Measurements from ENCODE around the gene GPSM1.

GPSM1 gene

GRCh38 chr9:136284311-136284710 lies 43.0 kb upstream of the GPSM1 start:
- Histone ChIP-seq H3K9me2 (replicated peaks; ENCODE audit: low read depth, low read length) (no peaks in the 10 kb centered on the region), H3K4me1 (ENCODE audit: insufficient read depth, low read length, poor library complexity, severe bottlenecking) (peaks cover 4% of the 10 kb centered on the region), H3K9ac (ENCODE audit: low read depth, low read length, poor library complexity, severe bottlenecking) (no peak overlapping the region), H3K27me3 (ENCODE audit: insufficient read depth, low read length, poor library complexity, severe bottlenecking) (no peaks in the 10 kb centered on the region), H4K20me1 (ENCODE audit: insufficient read depth, low read length, poor library complexity, severe bottlenecking) (no peaks in the 10 kb centered on the region), H3K9me3 (ENCODE audit: insufficient read depth, low read depth, low read length) (no peaks in the 10 kb centered on the region), H3K4me3 (ENCODE audit: low read length, poor library complexity, severe bottlenecking) (no peak overlapping the region), H2AFZ (ENCODE audit: low read length) (no peak overlapping the region), H3F3A (ENCODE audit: low read depth) (no peaks in the 10 kb centered on the region), H3K79me2 (ENCODE audit: insufficient read depth, low read length) (no peaks in the 10 kb centered on the region), H3K4me2 (ENCODE audit: low read depth, low read length, poor library complexity, severe bottlenecking) (no peak overlapping the region), H3K36me3 (ENCODE audit: insufficient read depth, low read length) (no peaks in the 10 kb centered on the region)
- TF ChIP-seq CTCF (conservative IDR thresholded peaks at IDR 0.05; ENCODE audit: low read length) (no peak), EZH2phosphoT487 (IDR thresholded peaks at IDR 0.05; ENCODE audit: borderline replicate concordance) (no peak)

DNA sequence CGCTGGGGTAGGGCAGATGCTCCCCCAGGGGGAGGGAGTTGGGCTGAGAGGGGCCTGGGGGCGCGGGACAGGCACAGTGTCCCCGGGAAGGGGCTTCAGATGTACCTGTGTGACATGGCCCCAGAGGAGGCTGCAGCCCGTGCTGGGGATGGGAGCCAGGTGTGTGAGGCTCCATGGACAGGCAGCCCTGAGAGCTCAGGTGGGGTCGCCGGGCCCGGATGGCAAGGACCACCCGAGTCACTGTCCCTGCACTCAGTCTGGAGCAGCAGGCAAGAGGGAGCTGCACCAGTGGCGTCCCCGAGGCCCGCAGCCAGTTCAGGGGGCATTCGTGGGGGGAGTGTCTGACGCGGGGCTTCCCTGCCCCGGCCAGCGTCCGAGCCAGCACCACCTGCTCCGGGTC lies 42.4 kb upstream of the GPSM1 start:
- Histone ChIP-seq H3K27me3 (ENCODE audit: insufficient read depth, low read length, poor library complexity, severe bottlenecking) (no peaks in the 10 kb centered on the region), H3K4me1 (ENCODE audit: insufficient read depth, low read length, poor library complexity, severe bottlenecking) (peaks cover 4% of the 10 kb centered on the region), H3K9me3 (ENCODE audit: insufficient read depth, low read depth, low read length) (no peaks in the 10 kb centered on the region), H4K20me1 (ENCODE audit: insufficient read depth, low read length, poor library complexity, severe bottlenecking) (no peaks in the 10 kb centered on the region), H3K9ac (ENCODE audit: low read depth, low read length, poor library complexity, severe bottlenecking) (no peak overlapping the region), H3K4me3 (ENCODE audit: low read length, poor library complexity, severe bottlenecking) (no peak overlapping the region), H3K4me2 (ENCODE audit: low read depth, low read length, poor library complexity, severe bottlenecking) (no peak overlapping the region), H3K36me3 (ENCODE audit: insufficient read depth, low read length) (no peaks in the 10 kb centered on the region), H3K79me2 (ENCODE audit: insufficient read depth, low read length) (no peaks in the 10 kb centered on the region), H3K9me2 (replicated peaks; ENCODE audit: low read depth, low read length) (no peaks in the 10 kb centered on the region), H3F3A (ENCODE audit: low read depth) (no peaks in the 10 kb centered on the region), H2AFZ (ENCODE audit: low read length) (no peak overlapping the region)
- no peak for TF ChIP-seq EZH2phosphoT487 (IDR thresholded peaks at IDR 0.05; ENCODE audit: borderline replicate concordance)
- TF ChIP-seq CTCF (conservative IDR thresholded peaks at IDR 0.05; ENCODE audit: low read length): no peak

- H3K4me1 ChIP-seq (ENCODE audit: insufficient read depth, low read length, poor library complexity, severe bottlenecking): peaks cover 4% of the 10 kb centered on the region
- no peak overlapping the region for H3K4me2 ChIP-seq (ENCODE audit: low read depth, low read length, poor library complexity, severe bottlenecking)
- no peaks in the 10 kb centered on the region for H4K20me1 ChIP-seq (ENCODE audit: insufficient read depth, low read length, poor library complexity, severe bottlenecking)
- no peaks in the 10 kb centered on the region for H3K9me3 ChIP-seq (ENCODE audit: insufficient read depth, low read depth, low read length)
- H3K9me2 ChIP-seq (replicated peaks; ENCODE audit: low read depth, low read length): no peaks in the 10 kb centered on the region
- H3K9ac ChIP-seq (ENCODE audit: low read depth, low read length, poor library complexity, severe bottlenecking): no peak overlapping the region
- no peaks in the 10 kb centered on the region for H3K79me2 ChIP-seq (ENCODE audit: insufficient read depth, low read length)
- H3K27me3 ChIP-seq (ENCODE audit: insufficient read depth, low read length, poor library complexity, severe bottlenecking): no peaks in the 10 kb centered on the region
- H3F3A ChIP-seq (ENCODE audit: low read depth): no peaks in the 10 kb centered on the region
- no peak for TF ChIP-seq CTCF (conservative IDR thresholded peaks at IDR 0.05; ENCODE audit: low read length)
- no peak for TF ChIP-seq EZH2phosphoT487 (IDR thresholded peaks at IDR 0.05; ENCODE audit: borderline replicate concordance)
- no peaks in the 10 kb centered on the region for H3K36me3 ChIP-seq (ENCODE audit: insufficient read depth, low read length)
- no peak overlapping the region for H3K4me3 ChIP-seq (ENCODE audit: low read length, poor library complexity, severe bottlenecking)
- no peak overlapping the region for H2AFZ ChIP-seq (ENCODE audit: low read length)
These were observed 41.6 kb upstream of the GPSM1 start for GRCh38 chr9:136285501-136286358.
